HCT116 (cell line): ENCODE data around the gene MVB12A. TPM values are rescaled to one million over a fixed set of nuclear protein-coding genes. Genes with fewer than 3 reads are reported as not detected.

ENCODE experiments used
- ATAC-seq: fragments of 200-7000 bp; cut with Tn5 transposase; 2 replicates; pipeline ENCODE4 v1.9.1; 2020; ENCODE audit warnings: mild to moderate bottlenecking, moderate library complexity
- BruUV-seq: library from RNA; stranded (reverse); fragments of 400-500 nt; replicated peaks from 2 replicates; lab custom pipeline; 2021; lab: Mats Ljungman, UMichigan
- CTCF ChIA-PET: fragments of 300-600 bp; sonication (Branson Sonifier 250); formaldehyde crosslinking; loops from one replicate; lab custom pipeline; 2021; ENCODE audit warnings: antibody characterized with exemption; lab: Charles Lee
- POLR2A ChIA-PET: fragments of 300-600, 350-600 bp; sonication (Branson Sonifier 250); formaldehyde crosslinking; loops from one replicate; lab custom pipeline; 2021; ENCODE audit warnings: antibody characterized with exemption; lab: Charles Lee
- RAD21 ChIA-PET, 2 experiments: fragments of 300-600 bp; sonication (Branson Sonifier 250); formaldehyde crosslinking; loops; one replicate each; lab custom pipeline; 2023; ENCODE audit warnings: low total read pairs in 2 of 2; ENCODE audit not compliant: uncharacterized antibody in 2 of 2, unreplicated experiment in 2 of 2, low non-redundant PET in 1 of 2; lab: Charles Lee
- DNase-seq: peaks from one replicate; pipeline ENCODE4 v3.0.0-alpha.2; 2010; ENCODE audit warnings: low read depth, low spot score
- H2AFZ ChIP-seq: fragments of 200-600 bp; shearing (Covaris generic), sonication (generic); 2 replicates; pipeline ENCODE4 v1.6.1; 2017; ENCODE audit warnings: low read depth, mixed run types, mixed read lengths, antibody characterized with exemption, low read length; ENCODE audit not compliant: poor library complexity, severe bottlenecking
- H3K27ac ChIP-seq: 2 replicates; pipeline ENCODE4 v1.5.1; 2012; ENCODE audit warnings: low read depth, low read length
- H3K27me3 ChIP-seq: fragments of 200-600 bp; sonication (generic); 2 replicates; pipeline ENCODE4 v1.6.1; 2016; ENCODE audit warnings: mixed run types, low read length, mixed read lengths; ENCODE audit not compliant: insufficient read depth
- H3K36me3 ChIP-seq, 2 experiments: fragments of 200-500 bp in 1 of 2; fragments of 200-600 bp in 1 of 2; sonication (Bioruptor generic) in 1 of 2; sonication (generic) in 1 of 2; 2 replicates each; pipeline versions ENCODE4 v1.5.1 to v1.6.1; 2014 to 2016; ENCODE audit warnings: low read length in 2 of 2, inconsistent platforms in 1 of 2, mixed read lengths in 1 of 2, mixed run types in 1 of 2; ENCODE audit not compliant: insufficient read depth in 2 of 2, control insufficient read depth in 1 of 2
- H3K4me1 ChIP-seq, 2 experiments: fragments of 200-600 bp in 1 of 2; sonication (generic) in 1 of 2; 2 replicates each; pipeline versions ENCODE4 v1.5.1 to v1.6.1; 2012 to 2017; ENCODE audit warnings: low read length in 2 of 2, inconsistent platforms in 1 of 2, mild to moderate bottlenecking in 1 of 2, mixed read lengths in 1 of 2, mixed run types in 1 of 2, moderate library complexity in 1 of 2; ENCODE audit not compliant: insufficient read depth in 2 of 2, control insufficient read depth in 1 of 2
- H3K4me2 ChIP-seq: fragments of 200-600 bp; sonication (generic); 2 replicates; pipeline ENCODE4 v1.6.1; 2017; ENCODE audit warnings: mixed run types, low read length, mixed read lengths
- H3K4me3 ChIP-seq, 2 experiments: fragments of 200-600 bp in 1 of 2; sonication (generic) in 1 of 2; replicated peaks in 1 of 2; 2 replicates each; pipeline ENCODE4 v1.5.1; 2011 to 2016; ENCODE audit warnings: low read length in 2 of 2, control low read depth in 1 of 2, low read depth in 1 of 2, mild to moderate bottlenecking in 1 of 2, mixed read lengths in 1 of 2, mixed run types in 1 of 2
- H3K79me2 ChIP-seq: fragments of 200-600 bp; sonication (generic); 2 replicates; pipeline ENCODE4 v1.6.1; 2017; ENCODE audit warnings: mild to moderate bottlenecking, mixed run types, low read length, moderate library complexity, mixed read lengths; ENCODE audit not compliant: insufficient read depth
- H3K9ac ChIP-seq: fragments of 200-600 bp; sonication (generic); 2 replicates; pipeline ENCODE4 v1.6.1; 2016; ENCODE audit warnings: low read length, mixed read lengths
- H3K9me2 ChIP-seq: fragments of 200-600 bp; sonication (generic), shearing (Covaris generic); 2 replicates; pipeline ENCODE4 v1.6.1; 2017; ENCODE audit warnings: mixed run types, mild to moderate bottlenecking, moderate library complexity; ENCODE audit not compliant: insufficient read depth
- H3K9me3 ChIP-seq, 2 experiments: fragments of 200-500 bp in 1 of 2; fragments of 200-600 bp in 1 of 2; sonication (Bioruptor generic) in 1 of 2; sonication (generic) in 1 of 2; 2 replicates each; pipeline ENCODE4 v1.6.1; 2014 to 2017; ENCODE audit warnings: low read length in 2 of 2, mixed read lengths in 2 of 2, inconsistent platforms in 1 of 2, low read depth in 1 of 2, mild to moderate bottlenecking in 1 of 2, mixed run types in 1 of 2, moderate library complexity in 1 of 2; ENCODE audit not compliant: control insufficient read depth in 1 of 2, insufficient read depth in 1 of 2
- H4K20me1 ChIP-seq: fragments of 200-600 bp; sonication (generic), shearing (Covaris generic); 2 replicates; pipeline ENCODE4 v1.6.1; 2017; ENCODE audit warnings: mixed run types, mild to moderate bottlenecking, moderate library complexity; ENCODE audit not compliant: insufficient read depth
- EZH2phosphoT487 ChIP-seq: fragments of 200-600 bp; IDR thresholded peaks from 2 replicates; pipeline ENCODE4 v1.6.1; 2018; ENCODE audit warnings: antibody characterized with exemption, borderline replicate concordance
- POLR2A ChIP-seq: IDR thresholded peaks from 2 replicates; pipeline ENCODE4 v1.7.0; 2011; ENCODE audit warnings: borderline replicate concordance; ENCODE audit not compliant: insufficient read depth, insufficient read length; ENCODE audit errors: extremely low read depth
- SP1 ChIP-seq: IDR thresholded peaks from 2 replicates; pipeline ENCODE4 v1.6.1; 2012; ENCODE audit warnings: low read depth
- TCF7L2 ChIP-seq: IDR thresholded peaks from 2 replicates; pipeline ENCODE4 v1.7.0; 2011; ENCODE audit warnings: borderline replicate concordance, inconsistent platforms; ENCODE audit not compliant: insufficient read depth, insufficient read length; ENCODE audit errors: extremely low read depth
- ZNF274 ChIP-seq: fragments of 200-500 bp; sonication (Bioruptor generic); IDR thresholded peaks from 2 replicates; pipeline ENCODE4 v1.6.1; 2014; ENCODE audit warnings: mild to moderate bottlenecking, low read depth, low read length, inconsistent platforms
- intact Hi-C: fragments of 100-400 bp; cut with micrococcal nuclease; formaldehyde crosslinking; loops from 2 replicates; pipeline ENCODE4 v1.10.0; 2022
- total RNA-seq: library from RNA; stranded (reverse); gene quantifications from one replicate; pipeline ENCODE4 v1.2.1, GENCODE V29; 2021; ENCODE audit not compliant: unreplicated experiment
- TF ChIP-seq, protein P1 (sequence below): IDR thresholded peaks from 2 replicates; pipeline ENCODE4 v1.6.1; 2012; ENCODE audit warnings: low read depth

MVB12A gene
- total RNA-seq, 1 experiment from 2014 or later = 91.7 TPM

DNA sequence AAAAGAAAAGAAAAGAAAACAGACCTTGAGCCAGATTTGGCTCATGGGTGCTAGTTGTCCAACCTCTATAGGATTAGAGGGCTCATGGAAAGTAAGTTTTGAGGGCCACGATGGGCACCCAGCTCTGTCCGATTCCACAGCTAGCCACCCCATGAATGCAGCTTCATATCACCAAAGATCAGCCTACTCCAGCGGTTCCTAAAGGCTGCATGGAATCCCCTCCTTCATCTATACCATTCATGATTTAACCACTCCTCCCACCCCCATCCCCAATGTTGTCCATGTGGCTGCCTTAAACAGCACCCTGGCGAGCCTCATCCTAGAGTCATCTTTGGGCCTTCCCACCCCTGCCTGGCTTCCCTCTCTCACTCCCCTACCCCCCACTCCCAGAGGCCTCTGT, 2.1 kb downstream of the MVB12A start:
- Histone ChIP-seq H3K27me3 (no peaks in the 10 kb centered on the region), H3K4me3 (no peak overlapping the region), H2AFZ (no peak overlapping the region), H3K9me3 (no peaks in the 10 kb centered on the region), H3K9ac (no peak overlapping the region), H3K36me3 (no peaks in the 10 kb centered on the region), H3K79me2 (peaks cover 10% of the 10 kb centered on the region; the same call in 1 of the 2 replicates), H3K27ac (no peak overlapping the region), H3K4me2 (no peak overlapping the region), H4K20me1 (no peaks in the 10 kb centered on the region), H3K4me1 (peaks cover 14 to 39% of the 10 kb centered on the region in 2 experiments), H3K9me2 (no peaks in the 10 kb centered on the region)
- ChIA-PET POLR2A (no interaction called here), CTCF (no interaction called here), RAD21 (no interaction called here)
- DNase-seq (no peak), ATAC-seq (no peak)
- intact Hi-C loops = no loop called here
- BruUV-seq = no TSS peak
- TF ChIP-seq TCF7L2 = no peak
- no peak for TF ChIP-seq ZNF274
- TF ChIP-seq, protein P1, sequence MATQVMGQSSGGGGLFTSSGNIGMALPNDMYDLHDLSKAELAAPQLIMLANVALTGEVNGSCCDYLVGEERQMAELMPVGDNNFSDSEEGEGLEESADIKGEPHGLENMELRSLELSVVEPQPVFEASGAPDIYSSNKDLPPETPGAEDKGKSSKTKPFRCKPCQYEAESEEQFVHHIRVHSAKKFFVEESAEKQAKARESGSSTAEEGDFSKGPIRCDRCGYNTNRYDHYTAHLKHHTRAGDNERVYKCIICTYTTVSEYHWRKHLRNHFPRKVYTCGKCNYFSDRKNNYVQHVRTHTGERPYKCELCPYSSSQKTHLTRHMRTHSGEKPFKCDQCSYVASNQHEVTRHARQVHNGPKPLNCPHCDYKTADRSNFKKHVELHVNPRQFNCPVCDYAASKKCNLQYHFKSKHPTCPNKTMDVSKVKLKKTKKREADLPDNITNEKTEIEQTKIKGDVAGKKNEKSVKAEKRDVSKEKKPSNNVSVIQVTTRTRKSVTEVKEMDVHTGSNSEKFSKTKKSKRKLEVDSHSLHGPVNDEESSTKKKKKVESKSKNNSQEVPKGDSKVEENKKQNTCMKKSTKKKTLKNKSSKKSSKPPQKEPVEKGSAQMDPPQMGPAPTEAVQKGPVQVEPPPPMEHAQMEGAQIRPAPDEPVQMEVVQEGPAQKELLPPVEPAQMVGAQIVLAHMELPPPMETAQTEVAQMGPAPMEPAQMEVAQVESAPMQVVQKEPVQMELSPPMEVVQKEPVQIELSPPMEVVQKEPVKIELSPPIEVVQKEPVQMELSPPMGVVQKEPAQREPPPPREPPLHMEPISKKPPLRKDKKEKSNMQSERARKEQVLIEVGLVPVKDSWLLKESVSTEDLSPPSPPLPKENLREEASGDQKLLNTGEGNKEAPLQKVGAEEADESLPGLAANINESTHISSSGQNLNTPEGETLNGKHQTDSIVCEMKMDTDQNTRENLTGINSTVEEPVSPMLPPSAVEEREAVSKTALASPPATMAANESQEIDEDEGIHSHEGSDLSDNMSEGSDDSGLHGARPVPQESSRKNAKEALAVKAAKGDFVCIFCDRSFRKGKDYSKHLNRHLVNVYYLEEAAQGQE = no peak
- TF ChIP-seq SP1 = no peak
- TF ChIP-seq POLR2A = no peak
- no peak for TF ChIP-seq EZH2phosphoT487
